C4-2B (cell line): ENCODE data around the gene SEL1L2.

Experiments used
- H3K27ac ChIP-seq: fragments of 450-650 bp; 2 replicates; pipeline ENCODE4 v1.5.1; 2017
- CTCF ChIP-seq: fragments of 450-650 bp; conservative IDR thresholded peaks from 2 replicates; pipeline ENCODE4 v1.5.1; 2017; ENCODE audit warnings: mild to moderate bottlenecking
- ZFX ChIP-seq: fragments of 450-650 bp; IDR thresholded peaks from 2 replicates; pipeline ENCODE4 v1.6.1; 2017

Gene SEL1L2

GRCh38 chr20:13909067-13909466, 81.3 kb downstream of the SEL1L2 start:
- TF ChIP-seq ZFX = no peak
- TF ChIP-seq CTCF = no peak
- H3K27ac ChIP-seq = no peak overlapping the region

- H3K27ac ChIP-seq = no peak overlapping the region
- TF ChIP-seq CTCF (no peak), ZFX (no peak)
Measured at GRCh38 chr20:13904766-13905165, 85.6 kb downstream of the SEL1L2 start.

GRCh38 chr20:13900496-13900895, 89.9 kb downstream of the SEL1L2 start:
- no peak overlapping the region for H3K27ac ChIP-seq
- TF ChIP-seq CTCF (no peak), ZFX (no peak)

GRCh38 chr20:13898012-13898612, 92.3 kb downstream of the SEL1L2 start:
- H3K27ac ChIP-seq = no peak overlapping the region
- no peak for TF ChIP-seq ZFX
- peak; percentile 44 for TF ChIP-seq CTCF

- no peak overlapping the region for H3K27ac ChIP-seq
- no peak for TF ChIP-seq CTCF
- TF ChIP-seq ZFX = no peak
Measured at GRCh38 chr20:13891575-13891974, 98.8 kb downstream of the SEL1L2 start.

GRCh38 chr20:13884803-13885202, 105.6 kb downstream of the SEL1L2 start:
- no peak overlapping the region for H3K27ac ChIP-seq
- TF ChIP-seq CTCF (no peak), ZFX (no peak)

GRCh38 chr20:13883425-13883824, 107.0 kb downstream of the SEL1L2 start:
- no peak overlapping the region for H3K27ac ChIP-seq
- TF ChIP-seq ZFX (no peak), CTCF (no peak)
